IPS-NIHi7 (cell line): Measurements from ENCODE around the gene GCLC.

ENCODE experiments used
- DNase-seq: peaks from one replicate; pipeline ENCODE4 v3.0.0; 2012; ENCODE audit warnings: mixed read lengths; ENCODE audit errors: extremely low spot score

The GCLC gene

GRCh38 chr6:53451165-53451564 is 93.7 kb downstream of the GCLC start:
- no peak for DNase-seq

- DNase-seq = no peak
These were observed 97.0 kb downstream of the GCLC start for GRCh38 chr6:53447865-53448264.
